HG03108 (cell line): ENCODE measurements around the gene POLD3.

Source experiments
- ATAC-seq: cut with Tn5 transposase; IDR thresholded peaks from one replicate; pipeline ENCODE4 v1.9.1; 2021; ENCODE audit warnings: moderate library complexity; ENCODE audit not compliant: unreplicated experiment

POLD3 gene, protein sequence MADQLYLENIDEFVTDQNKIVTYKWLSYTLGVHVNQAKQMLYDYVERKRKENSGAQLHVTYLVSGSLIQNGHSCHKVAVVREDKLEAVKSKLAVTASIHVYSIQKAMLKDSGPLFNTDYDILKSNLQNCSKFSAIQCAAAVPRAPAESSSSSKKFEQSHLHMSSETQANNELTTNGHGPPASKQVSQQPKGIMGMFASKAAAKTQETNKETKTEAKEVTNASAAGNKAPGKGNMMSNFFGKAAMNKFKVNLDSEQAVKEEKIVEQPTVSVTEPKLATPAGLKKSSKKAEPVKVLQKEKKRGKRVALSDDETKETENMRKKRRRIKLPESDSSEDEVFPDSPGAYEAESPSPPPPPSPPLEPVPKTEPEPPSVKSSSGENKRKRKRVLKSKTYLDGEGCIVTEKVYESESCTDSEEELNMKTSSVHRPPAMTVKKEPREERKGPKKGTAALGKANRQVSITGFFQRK

DNA sequence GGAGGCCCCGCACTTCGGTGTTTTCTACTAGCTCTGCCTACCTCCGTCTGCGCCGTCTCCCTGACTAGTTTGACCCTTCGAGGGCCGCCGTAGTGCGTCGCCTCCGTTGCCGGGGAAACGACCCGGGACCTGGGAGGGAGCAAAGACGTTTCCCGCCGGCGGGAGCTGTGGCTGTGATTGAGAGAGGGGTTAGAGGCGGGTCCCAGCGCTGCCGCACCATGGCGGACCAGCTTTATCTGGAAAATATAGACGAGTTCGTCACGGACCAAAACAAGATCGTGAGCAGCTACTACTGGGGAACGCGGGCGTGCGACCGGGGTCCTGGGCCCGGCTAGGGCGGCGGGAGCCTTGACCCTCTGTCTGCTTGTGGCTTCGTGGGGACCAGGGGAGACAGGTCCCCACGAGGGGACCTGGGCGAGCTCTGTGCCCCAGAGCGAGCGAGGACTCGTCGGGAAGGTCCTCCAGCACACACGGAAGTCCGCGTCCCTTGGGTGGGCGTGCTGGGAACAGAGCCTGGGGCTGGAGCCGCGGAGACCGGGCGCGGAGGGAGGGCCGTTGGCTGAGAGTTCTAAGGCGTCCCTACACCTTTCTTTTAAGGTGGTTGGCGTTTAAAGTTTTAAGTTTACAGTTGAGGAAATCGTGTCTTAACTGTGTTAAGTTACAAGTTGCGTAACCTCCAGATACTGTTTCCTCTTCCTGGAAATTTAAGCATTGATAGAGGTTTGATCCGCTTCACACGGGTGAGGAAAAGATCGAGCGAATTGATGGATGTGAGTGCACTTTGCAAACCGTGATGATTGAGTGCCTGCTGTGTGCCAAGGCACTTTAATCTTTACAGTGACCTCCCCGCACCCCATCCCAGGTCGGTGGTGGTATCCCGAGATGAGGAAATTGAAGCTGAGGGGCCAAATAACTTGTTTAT is at the start of gene POLD3:
POLD3 (plus strand) TSS at position 142 of the 922 bp plus-strand sequence; CDS start at position 219, 77 bp downstream.
- ATAC-seq = peak; percentile 93

DNA sequence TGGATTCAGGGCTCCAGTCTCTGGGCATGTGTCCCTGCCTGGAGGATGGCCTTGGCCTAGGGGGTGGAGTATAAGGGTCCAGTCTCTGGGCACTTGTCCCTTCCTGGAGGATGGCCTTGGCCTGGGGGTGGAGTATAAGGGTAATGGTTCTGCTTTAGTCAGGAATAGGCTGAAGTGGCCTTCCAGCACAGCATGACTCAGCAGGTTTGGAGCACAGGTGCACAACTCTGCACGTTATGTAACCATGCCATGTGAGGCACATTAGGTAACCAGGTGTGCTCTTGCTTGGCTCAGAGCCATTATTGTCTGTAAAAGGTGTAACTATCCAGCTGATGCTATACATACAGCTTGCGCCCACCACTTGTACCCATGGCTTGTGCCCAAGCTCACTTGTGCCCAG is 48.4 kb upstream of the POLD3 start:
- ATAC-seq = no peak

DNA sequence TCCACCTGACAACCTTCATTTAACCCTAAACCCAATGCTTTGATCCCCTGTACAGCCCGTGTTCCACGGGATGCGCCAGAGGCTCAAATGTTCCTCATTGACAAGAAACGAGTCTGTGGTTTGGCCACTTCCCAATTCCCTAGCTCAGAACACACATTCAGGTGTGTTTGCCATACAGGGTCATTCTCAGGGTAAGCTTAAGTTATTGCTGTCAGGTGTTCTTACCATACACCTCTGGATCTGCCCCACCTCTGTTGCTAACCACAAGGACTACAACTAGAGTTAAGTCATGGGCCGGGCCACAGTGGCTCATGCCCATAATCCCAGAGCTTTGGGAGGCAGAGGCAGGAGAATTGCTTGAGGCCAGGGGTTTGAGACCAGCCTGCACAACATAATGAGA is 45.6 kb upstream of the POLD3 start:
- ATAC-seq = no peak

DNA sequence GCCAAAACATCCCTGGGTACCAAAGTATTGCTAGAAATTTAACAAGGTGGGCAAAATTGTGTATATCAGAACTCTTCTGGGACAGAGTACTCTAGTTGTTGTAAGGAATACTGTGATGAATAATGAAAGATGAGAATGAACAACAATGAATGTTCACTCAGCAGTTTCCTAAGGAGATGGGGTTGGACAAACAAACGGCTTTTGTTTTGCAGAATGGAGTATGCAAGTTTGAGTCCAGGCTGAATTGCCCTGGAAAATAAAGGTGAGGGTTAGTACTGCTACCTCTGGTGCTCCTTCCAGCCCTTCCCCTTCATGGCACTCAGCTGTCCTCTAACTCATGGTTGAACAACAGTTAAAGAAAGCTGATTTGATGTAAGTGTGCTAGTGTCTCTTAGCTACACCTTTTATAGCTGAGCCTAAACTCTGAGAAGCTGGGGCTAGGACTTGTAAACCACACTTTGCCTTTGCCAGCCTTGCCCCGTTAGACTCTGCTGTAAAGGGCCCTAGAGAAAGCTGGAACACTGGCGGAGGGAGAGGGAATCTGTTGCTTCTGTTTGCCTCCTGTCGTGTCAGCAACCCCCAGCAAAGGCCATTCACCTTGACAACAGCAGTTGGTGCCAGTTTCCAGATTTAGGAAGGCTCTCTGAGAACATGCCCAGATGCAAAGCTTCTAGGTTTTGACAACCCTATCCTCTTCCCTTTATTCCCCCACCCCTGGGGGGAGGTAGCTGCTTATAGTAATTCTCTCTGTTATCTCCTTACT is 41.2 kb upstream of the POLD3 start:
- ATAC-seq = no peak

DNA sequence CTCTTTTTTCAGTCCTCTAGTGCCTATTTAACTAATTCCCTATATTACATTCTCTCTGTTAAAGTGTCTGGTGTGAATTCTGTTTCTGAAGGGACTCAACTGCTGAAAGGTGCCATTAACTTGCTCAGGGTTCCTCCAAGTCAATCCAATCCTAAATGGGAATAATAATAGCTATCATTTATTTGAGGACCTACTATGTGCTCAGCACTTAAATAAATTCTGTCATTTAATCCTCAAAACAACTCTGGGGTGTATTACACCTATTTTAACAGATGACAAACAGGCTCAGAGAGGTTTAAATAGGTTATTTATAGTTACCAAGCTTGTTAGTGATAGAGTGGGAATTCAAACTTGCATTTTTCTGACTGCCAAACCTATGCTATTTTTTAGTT is 40.6 kb upstream of the POLD3 start:
- no peak for ATAC-seq

DNA sequence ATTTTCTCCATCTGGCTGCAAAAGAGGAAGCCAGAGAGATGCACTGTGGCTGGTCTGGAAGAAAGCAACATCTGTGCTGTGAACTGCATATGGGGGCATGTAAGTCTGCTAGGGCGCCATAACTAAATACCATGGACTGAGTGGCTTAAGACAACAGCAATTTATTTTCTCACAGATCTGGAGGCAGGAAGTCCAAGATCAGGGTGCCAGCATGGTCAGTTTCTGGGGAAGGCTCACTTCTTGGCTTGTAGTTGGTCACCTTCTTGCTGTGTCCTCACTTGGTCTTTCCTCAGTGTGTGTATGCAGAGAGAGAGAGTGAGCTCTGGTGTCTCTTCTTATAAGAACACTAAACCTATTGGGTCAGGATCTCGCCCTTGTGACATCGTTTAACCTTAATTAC is 34.9 kb upstream of the POLD3 start:
- no peak for ATAC-seq

DNA sequence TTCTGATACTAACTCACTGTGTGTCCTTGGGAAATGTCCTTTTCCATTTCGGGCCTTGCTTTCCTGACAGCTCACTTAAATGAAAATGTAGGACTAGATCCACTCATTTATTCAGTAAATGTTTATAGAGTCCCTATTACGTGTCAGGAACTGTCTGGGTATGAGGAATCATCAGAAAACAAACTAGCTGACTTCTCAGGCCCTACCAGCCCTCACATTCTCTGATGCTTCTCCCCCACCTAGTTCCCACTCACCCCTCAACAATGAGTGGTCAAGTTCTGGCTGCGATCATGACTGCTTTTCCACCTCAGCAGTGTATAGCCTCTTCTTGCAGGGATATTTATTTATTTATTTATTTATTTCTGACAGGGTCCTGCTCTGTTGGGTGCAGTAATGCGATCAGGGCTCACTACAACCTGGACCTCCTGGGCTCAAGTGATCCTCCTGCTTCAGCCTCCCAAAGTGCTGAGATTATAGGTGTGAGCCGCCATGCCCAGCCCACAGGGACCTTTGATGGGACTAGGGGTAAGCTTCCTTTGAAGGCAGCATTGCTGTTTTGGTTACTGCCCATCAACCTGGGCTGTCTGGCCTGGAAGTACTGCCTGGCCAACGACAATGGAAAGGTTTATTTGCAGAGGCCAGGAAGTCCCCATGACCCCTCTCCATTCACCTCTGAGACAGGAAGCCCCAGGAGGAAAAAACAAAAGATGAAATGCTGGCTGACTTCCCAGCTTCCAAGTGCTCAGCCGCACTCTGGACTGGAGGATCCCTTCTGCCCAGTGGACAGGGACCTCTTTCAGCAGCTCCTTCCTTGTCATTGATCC is 33.1 kb upstream of the POLD3 start:
- no peak for ATAC-seq

DNA sequence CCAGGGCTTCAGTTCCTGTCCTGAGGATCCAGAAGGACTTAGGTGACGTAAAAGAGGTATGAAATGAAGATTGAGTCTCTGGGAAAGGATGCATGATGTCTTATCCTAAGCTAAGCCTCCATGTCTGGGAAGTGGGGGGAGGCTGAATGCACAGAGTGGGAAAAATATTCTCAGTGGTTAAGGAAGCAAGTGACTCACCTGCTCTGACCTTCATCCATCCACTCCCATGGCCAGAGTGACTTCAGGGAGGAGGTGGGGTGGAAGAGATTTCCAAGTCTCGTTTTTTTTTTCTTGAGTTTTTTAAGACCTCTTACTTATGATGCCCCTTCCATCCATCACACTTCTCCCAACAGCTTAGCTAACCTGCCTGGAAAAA is 32.5 kb upstream of the POLD3 start:
- ATAC-seq = no peak

DNA sequence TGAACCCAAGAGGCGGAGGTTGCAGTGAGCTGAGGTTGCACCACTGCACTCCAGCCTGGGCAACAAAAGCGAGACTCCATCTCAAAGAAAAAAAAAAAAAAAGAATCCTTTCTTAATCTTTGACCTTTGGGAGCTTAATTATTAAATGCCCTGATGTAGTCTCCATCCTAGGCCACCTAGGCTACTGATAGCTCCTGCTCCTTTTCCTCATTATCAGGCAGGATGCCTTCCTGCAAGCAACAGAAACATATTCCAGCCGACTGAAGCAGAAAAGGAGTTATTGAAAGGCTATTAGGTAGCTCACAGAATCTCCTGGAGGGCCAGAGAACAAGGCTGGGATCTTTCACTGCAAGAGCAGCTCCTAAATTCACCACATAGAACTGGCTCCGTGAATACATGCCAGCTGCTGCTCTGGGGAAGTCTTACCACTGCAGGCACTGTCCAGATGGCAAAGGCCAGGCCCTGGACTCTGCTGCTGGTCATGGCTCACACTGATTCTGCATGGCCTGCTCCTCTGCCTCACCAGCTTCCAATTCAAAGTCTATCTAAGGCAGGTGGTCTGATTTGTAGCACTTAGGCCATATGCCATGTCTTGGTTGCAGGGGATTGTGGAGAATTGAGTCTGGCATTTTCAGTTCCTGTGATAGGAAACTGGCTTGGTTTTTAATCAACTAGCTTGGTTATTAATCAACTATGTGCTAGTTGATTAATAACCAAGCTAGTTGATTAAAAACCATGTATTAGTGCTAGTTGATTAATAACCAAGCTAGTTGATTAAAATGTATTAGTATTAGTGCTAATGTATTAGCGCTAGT is 26.0 kb upstream of the POLD3 start:
- ATAC-seq = no peak

DNA sequence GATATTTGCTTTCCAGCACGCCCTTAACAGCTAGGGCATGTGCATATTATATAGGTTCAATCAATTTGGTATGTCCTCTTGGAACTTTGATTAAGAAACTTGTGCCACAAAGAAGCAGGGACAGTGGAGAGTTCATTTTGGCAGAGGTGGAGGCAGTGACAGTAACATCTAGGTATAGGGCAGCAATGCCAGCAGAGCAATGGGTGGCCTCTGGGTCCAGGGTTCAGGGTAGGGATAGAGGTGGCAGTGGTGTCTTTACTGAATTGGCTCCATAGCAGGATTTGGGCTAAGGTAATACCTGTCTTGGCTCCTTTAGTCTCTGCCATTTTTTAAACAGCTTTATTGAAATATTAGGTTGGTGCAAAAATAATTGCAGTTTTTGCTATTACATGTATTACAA is 24.4 kb upstream of the POLD3 start:
- no peak for ATAC-seq

DNA sequence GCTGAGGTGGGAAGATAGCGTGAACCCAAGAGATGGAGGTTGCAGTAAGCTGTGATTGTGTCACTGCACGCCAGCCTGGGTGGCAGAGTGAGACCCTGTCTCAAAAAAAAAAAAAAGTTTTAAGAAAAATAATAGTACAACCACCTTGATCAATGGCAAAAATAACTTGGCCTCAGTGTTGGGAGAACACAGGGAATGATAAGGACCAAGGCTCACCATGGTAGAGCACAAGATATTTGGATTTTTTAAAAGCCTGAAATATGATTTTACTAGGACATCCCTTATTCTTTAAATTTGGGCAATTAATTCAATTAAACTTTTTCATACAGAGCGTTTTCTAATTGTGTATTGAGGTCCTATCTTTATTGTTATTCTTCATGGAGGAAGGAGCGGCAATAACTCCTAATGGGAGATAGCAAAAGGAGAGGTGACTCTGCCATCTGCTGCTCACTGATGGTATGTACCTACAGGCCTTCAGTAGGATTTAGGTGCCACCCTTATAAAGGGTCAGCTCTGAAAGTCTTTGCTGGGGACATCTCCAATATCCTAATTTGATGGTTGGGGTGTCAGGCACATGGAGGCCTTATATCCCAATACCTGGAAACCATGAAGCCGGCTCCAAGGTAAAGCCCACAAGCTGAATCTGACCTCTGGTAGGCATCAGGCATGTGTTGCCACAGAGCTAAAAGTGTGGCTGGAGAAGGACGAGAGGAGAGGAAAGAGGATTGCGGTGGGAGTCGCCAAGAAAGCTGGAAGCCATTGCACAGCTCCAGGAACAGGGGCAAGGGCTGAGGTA is 21.9 kb upstream of the POLD3 start:
- ATAC-seq = no peak

DNA sequence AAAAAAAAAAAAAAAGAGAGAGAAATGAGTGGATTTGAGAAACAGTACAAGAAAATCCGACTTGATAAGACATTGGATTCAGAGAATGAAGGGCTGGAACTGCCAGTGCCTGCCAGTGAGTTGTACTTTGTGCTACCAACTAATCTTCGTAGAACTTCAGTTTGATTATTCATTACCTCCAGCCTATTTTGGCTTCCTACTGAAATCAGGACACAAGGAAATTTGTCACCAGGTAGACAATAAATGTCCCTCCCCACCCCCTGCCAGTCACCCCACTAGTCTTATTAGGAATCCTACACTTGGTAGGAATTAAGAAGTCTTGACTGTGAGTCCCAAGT is 21.4 kb upstream of the POLD3 start:
- ATAC-seq = no peak

DNA sequence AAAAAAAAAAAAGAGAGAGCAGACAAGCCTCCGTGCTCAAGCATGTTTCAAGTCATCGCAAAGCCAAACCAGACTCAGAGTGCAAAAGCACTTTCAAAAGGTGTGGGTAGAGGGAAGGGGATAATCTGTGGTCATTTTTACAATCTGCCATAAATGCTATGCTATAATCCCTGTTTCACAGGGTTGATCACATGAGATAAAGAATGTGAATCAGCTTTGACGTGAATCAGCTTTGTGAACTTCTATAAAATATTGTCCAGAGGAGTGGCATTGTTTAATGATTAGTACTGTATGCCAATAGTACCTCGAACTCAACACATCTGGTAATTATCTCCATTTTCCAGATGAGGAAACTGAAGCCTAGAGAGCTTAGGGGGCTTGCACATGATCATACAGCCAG is 20.0 kb upstream of the POLD3 start:
- ATAC-seq = no peak

DNA sequence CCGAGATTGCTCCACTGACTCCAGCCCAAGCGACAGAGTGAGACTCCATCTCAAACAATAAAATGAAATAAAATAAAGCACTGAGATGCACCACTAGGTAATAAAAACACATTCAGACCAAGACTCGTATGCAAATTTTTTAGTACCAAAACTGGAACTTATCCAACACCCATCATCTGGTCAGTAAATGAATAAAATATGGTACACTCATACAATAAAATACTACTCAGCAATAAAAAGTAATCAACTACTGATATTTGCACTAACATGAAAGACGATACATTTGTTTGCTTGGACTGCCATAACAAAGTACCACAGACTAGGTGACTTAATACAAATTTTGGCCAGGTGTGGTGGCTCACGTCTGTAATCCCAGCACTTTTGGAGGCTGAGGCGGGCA is 17.8 kb upstream of the POLD3 start:
- ATAC-seq = no peak

DNA sequence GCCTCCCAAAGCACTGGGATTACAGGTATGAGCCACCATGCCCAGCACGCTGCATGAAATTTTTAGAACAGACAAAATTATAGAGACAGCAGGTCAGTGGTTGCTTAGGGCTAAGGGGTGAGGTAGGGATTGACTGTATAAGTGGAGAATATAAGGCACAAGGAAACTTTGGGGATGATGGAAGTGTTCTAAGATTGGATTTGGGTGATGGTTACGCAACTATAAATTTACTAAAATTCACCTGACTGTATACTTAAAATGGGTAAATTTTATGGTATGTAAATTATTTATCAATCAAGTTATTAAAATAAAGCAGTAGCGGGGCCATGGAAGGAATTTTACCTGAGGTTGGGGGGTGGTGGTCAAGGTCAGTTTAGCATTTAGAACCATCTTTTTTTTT is 16.4 kb upstream of the POLD3 start:
- ATAC-seq = no peak

DNA sequence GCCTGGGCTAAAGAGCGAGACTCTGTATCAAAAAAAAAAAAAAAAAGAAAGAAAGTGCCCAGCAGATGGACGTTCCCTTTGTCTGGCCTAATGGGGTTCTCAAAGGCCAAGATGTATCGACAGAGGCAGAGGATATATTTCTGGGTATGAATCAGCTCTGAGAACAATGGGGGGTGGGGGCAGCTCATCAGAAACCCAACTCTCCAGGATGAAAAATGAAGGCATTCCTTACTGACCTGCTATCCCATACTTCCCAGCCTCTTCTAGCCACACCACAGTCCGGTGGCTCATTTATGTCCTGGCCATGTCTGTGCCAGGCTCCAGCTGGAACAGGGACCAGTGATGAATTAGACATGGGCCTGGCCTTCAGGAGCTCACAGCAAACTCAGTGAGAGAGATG is 15.2 kb upstream of the POLD3 start:
- ATAC-seq = no peak

DNA sequence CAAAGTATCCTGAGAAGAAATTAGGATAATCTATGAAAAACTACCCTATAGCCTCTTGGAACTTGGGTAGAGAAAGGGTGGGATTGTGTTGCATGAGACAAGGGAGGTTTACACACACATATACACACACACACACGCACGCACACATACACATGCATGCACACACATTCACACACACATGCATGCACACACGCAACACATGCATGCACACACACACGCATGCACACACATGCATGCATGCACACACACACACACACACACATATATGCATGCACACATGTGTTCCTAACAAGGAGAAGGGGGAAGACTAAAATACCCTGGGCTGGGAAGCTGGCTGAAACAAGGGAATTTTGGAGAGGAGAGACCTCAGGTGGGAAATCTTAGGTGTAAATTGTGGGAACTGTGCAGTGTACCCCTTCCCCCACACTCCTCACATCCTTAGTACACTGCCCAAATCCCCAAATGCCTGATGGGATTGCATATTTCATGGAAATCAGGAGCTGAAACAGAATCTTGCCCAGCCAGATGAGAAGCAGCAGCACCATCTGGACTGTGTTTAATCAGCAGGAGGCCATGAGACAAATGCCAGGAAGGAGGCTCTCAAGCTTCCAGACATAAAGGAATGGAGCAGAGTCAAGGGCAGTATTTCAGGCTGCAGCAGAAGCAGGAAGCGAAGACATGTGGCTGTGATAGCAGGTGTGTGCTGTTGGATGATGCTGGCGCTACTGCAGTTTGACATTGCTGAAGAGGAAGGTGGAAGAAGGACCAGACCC is 14.6 kb upstream of the POLD3 start:
- no peak for ATAC-seq

DNA sequence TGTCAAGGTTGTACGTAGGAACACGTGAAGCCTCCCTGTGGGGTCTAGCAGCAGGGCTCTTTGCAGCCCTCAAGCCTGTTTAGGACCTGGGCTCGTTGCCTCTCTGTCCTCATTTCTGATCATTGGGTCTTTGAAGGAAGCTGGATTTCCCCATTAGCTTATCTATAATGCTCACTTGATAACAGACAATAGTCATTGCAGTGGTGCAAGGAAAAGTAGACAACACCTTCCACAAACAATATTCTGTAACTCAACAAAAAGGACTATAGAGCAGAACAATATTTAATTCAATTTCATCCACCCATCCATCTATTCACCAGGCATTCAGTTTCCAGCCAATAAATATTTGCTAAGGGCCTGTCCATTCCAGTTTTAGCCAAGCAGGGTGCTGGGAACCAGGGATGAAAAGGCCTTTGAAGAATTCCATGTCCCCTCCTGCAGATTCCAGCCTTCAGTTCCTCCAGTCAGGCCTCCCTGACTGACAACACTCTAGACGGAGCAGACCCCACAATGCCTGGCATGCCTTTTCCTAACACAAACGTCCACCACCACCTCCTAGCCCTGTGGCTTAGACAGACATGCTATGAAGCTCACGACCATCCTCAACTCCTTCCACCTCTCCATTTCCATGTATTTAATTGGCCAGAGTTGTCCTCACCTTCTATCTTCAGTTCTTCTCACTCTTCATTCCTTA is 12.7 kb upstream of the POLD3 start:
- no peak for ATAC-seq
